ENCODE data around the gene PALD1.
A peak's percentile ranks its signal among the peaks of the same experiment; 100 is the strongest.

Gene PALD1

GRCh38 chr10:70568781-70569495 is 90.4 kb downstream of the PALD1 start:
- H3K36me3 ChIP-seq (ENCODE audit: control insufficient read depth in 1 of 2, insufficient read depth in 2 of 2, low read length in 2 of 2): no peaks in the 10 kb centered on the region
- H3K9ac ChIP-seq (ENCODE audit: low read depth in 1 of 2, low read length in 2 of 2): no peak overlapping the region
- no peaks in the 10 kb centered on the region for H3K27me3 ChIP-seq (ENCODE audit: control insufficient read depth in 1 of 2, insufficient read depth in 2 of 2, low read length in 2 of 2)
- H3K4me1 ChIP-seq (ENCODE audit: control insufficient read depth in 1 of 2, insufficient read depth in 2 of 2, low read length in 2 of 2): no peaks in the 10 kb centered on the region
- H3K27ac ChIP-seq (ENCODE audit: low read depth, low read length): no peak overlapping the region
- H3K4me3 ChIP-seq (ENCODE audit: low read depth in 1 of 2, low read length in 2 of 2): no peak overlapping the region
- no peaks in the 10 kb centered on the region for H3K9me3 ChIP-seq (ENCODE audit: control insufficient read depth in 1 of 2, low read length in 2 of 2)

- Histone ChIP-seq H3K4me3 (ENCODE audit: low read depth in 1 of 2, low read length in 2 of 2) (no peak overlapping the region), H3K36me3 (ENCODE audit: control insufficient read depth in 1 of 2, insufficient read depth in 2 of 2, low read length in 2 of 2) (no peaks in the 10 kb centered on the region), H3K4me1 (ENCODE audit: control insufficient read depth in 1 of 2, insufficient read depth in 2 of 2, low read length in 2 of 2) (peaks cover 10% of the 10 kb centered on the region in 2 donors), H3K27me3 (ENCODE audit: control insufficient read depth in 1 of 2, insufficient read depth in 2 of 2, low read length in 2 of 2) (no peaks in the 10 kb centered on the region), H3K9me3 (ENCODE audit: control insufficient read depth in 1 of 2, low read length in 2 of 2) (no peaks in the 10 kb centered on the region), H3K27ac (ENCODE audit: low read depth, low read length) (no peak overlapping the region), H3K9ac (ENCODE audit: low read depth in 1 of 2, low read length in 2 of 2) (no peak overlapping the region)
Observed at GRCh38 chr10:70571236-70571635, 92.7 kb downstream of the PALD1 start.

GRCh38 chr10:70571636-70572439 is 93.3 kb downstream of the PALD1 start:
- Histone ChIP-seq H3K27me3 (ENCODE audit: control insufficient read depth in 1 of 2, insufficient read depth in 2 of 2, low read length in 2 of 2) (no peaks in the 10 kb centered on the region), H3K36me3 (ENCODE audit: control insufficient read depth in 1 of 2, insufficient read depth in 2 of 2, low read length in 2 of 2) (no peaks in the 10 kb centered on the region), H3K27ac (ENCODE audit: low read depth, low read length) (no peak overlapping the region), H3K4me3 (ENCODE audit: low read depth in 1 of 2, low read length in 2 of 2) (no peak overlapping the region), H3K9me3 (ENCODE audit: control insufficient read depth in 1 of 2, low read length in 2 of 2) (no peaks in the 10 kb centered on the region), H3K4me1 (ENCODE audit: control insufficient read depth in 1 of 2, insufficient read depth in 2 of 2, low read length in 2 of 2) (peaks cover 16% of the 10 kb centered on the region in 2 donors), H3K9ac (ENCODE audit: low read depth in 1 of 2, low read length in 2 of 2) (no peak overlapping the region)

GRCh38 chr10:70573599-70574506 is 95.3 kb downstream of the PALD1 start:
- Histone ChIP-seq H3K4me3 (ENCODE audit: low read depth in 1 of 2, low read length in 2 of 2) (no peak overlapping the region), H3K36me3 (ENCODE audit: control insufficient read depth in 1 of 2, insufficient read depth in 2 of 2, low read length in 2 of 2) (no peaks in the 10 kb centered on the region), H3K9me3 (ENCODE audit: control insufficient read depth in 1 of 2, low read length in 2 of 2) (no peaks in the 10 kb centered on the region), H3K4me1 (ENCODE audit: control insufficient read depth in 1 of 2, insufficient read depth in 2 of 2, low read length in 2 of 2) (peaks cover 19% of the 10 kb centered on the region in 2 donors), H3K27ac (ENCODE audit: low read depth, low read length) (no peak overlapping the region), H3K9ac (ENCODE audit: low read depth in 1 of 2, low read length in 2 of 2) (no peak overlapping the region), H3K27me3 (ENCODE audit: control insufficient read depth in 1 of 2, insufficient read depth in 2 of 2, low read length in 2 of 2) (no peaks in the 10 kb centered on the region)

GRCh38 chr10:70575486-70575873 is 96.9 kb downstream of the PALD1 start:
- Histone ChIP-seq H3K36me3 (ENCODE audit: control insufficient read depth in 1 of 2, insufficient read depth in 2 of 2, low read length in 2 of 2) (no peaks in the 10 kb centered on the region), H3K27me3 (ENCODE audit: control insufficient read depth in 1 of 2, insufficient read depth in 2 of 2, low read length in 2 of 2) (no peaks in the 10 kb centered on the region), H3K9me3 (ENCODE audit: control insufficient read depth in 1 of 2, low read length in 2 of 2) (no peaks in the 10 kb centered on the region), H3K27ac (ENCODE audit: low read depth, low read length) (no peak overlapping the region), H3K9ac (ENCODE audit: low read depth in 1 of 2, low read length in 2 of 2) (no peak overlapping the region), H3K4me3 (ENCODE audit: low read depth in 1 of 2, low read length in 2 of 2) (no peak overlapping the region), H3K4me1 (ENCODE audit: control insufficient read depth in 1 of 2, insufficient read depth in 2 of 2, low read length in 2 of 2) (peaks cover 26% of the 10 kb centered on the region in 2 donors)

- H3K27me3 ChIP-seq (ENCODE audit: control insufficient read depth in 1 of 2, insufficient read depth in 2 of 2, low read length in 2 of 2): no peaks in the 10 kb centered on the region
- no peak overlapping the region for H3K9ac ChIP-seq (ENCODE audit: low read depth in 1 of 2, low read length in 2 of 2)
- peak overlapping the region; percentile 52 for H3K27ac ChIP-seq (ENCODE audit: low read depth, low read length)
- H3K36me3 ChIP-seq (ENCODE audit: control insufficient read depth in 1 of 2, insufficient read depth in 2 of 2, low read length in 2 of 2): no peaks in the 10 kb centered on the region
- peaks cover 26% of the 10 kb centered on the region in 2 donors for H3K4me1 ChIP-seq (ENCODE audit: control insufficient read depth in 1 of 2, insufficient read depth in 2 of 2, low read length in 2 of 2)
- H3K9me3 ChIP-seq (ENCODE audit: control insufficient read depth in 1 of 2, low read length in 2 of 2): no peaks in the 10 kb centered on the region
- H3K4me3 ChIP-seq (ENCODE audit: low read depth in 1 of 2, low read length in 2 of 2): peak overlapping the region in 1 of 2 donors; percentile 58
Observed at GRCh38 chr10:70575874-70576802, 97.6 kb downstream of the PALD1 start.

GRCh38 chr10:70576803-70577517 is 98.4 kb downstream of the PALD1 start:
- no peaks in the 10 kb centered on the region for H3K36me3 ChIP-seq (ENCODE audit: control insufficient read depth in 1 of 2, insufficient read depth in 2 of 2, low read length in 2 of 2)
- H3K9me3 ChIP-seq (ENCODE audit: control insufficient read depth in 1 of 2, low read length in 2 of 2): no peaks in the 10 kb centered on the region
- no peak overlapping the region for H3K9ac ChIP-seq (ENCODE audit: low read depth in 1 of 2, low read length in 2 of 2)
- peak overlapping the region in 1 of 2 donors; percentile 58 for H3K4me3 ChIP-seq (ENCODE audit: low read depth in 1 of 2, low read length in 2 of 2)
- H3K27me3 ChIP-seq (ENCODE audit: control insufficient read depth in 1 of 2, insufficient read depth in 2 of 2, low read length in 2 of 2): no peaks in the 10 kb centered on the region
- H3K4me1 ChIP-seq (ENCODE audit: control insufficient read depth in 1 of 2, insufficient read depth in 2 of 2, low read length in 2 of 2): peaks cover 26% of the 10 kb centered on the region in 2 donors
- peak overlapping the region; percentile 52 for H3K27ac ChIP-seq (ENCODE audit: low read depth, low read length)

- H3K9ac ChIP-seq (ENCODE audit: low read depth in 1 of 2, low read length in 2 of 2): no peak overlapping the region
- H3K27me3 ChIP-seq (ENCODE audit: control insufficient read depth in 1 of 2, insufficient read depth in 2 of 2, low read length in 2 of 2): no peaks in the 10 kb centered on the region
- H3K4me1 ChIP-seq (ENCODE audit: control insufficient read depth in 1 of 2, insufficient read depth in 2 of 2, low read length in 2 of 2): peaks cover 26% of the 10 kb centered on the region in 2 donors
- H3K9me3 ChIP-seq (ENCODE audit: control insufficient read depth in 1 of 2, low read length in 2 of 2): no peaks in the 10 kb centered on the region
- H3K36me3 ChIP-seq (ENCODE audit: control insufficient read depth in 1 of 2, insufficient read depth in 2 of 2, low read length in 2 of 2): no peaks in the 10 kb centered on the region
- no peak overlapping the region for H3K27ac ChIP-seq (ENCODE audit: low read depth, low read length)
- no peak overlapping the region for H3K4me3 ChIP-seq (ENCODE audit: low read depth in 1 of 2, low read length in 2 of 2)
Observed at GRCh38 chr10:70578371-70578947, 99.9 kb downstream of the PALD1 start.
